Left lung (tissue), 10 donors: Measurements from ENCODE around the gene PRM1. TPM values are rescaled to one million over a fixed set of nuclear protein-coding genes. Genes with fewer than 3 reads are reported as not detected.

Source experiments
- ATAC-seq: fragments of 200-7000 bp; cut with Tn5 transposase; one replicate; pipeline ENCODE4 v1.9.1; 2020; ENCODE audit warnings: moderate library complexity
- DNase-seq, 4 donors: peaks; one replicate each; pipeline ENCODE4 v3.0.0-alpha.2; 2013 to 2020
- H3K27ac ChIP-seq, 2 donors: fragments of 200-600 bp; sonication (generic) in 1 of 2; one replicate each; pipeline versions ENCODE4 v1.5.0 to v1.8.0; 2020 to 2021
- H3K27me3 ChIP-seq, 2 donors: fragments of 200-600 bp; sonication (generic) in 1 of 2; one replicate each; pipeline versions ENCODE4 v1.5.0 to v1.8.0; 2020 to 2021
- H3K36me3 ChIP-seq, 2 donors: fragments of 200-600 bp; sonication (generic) in 1 of 2; one replicate each; pipeline versions ENCODE4 v1.5.0 to v1.8.0; 2020 to 2021
- H3K4me1 ChIP-seq, 2 donors: fragments of 200-600 bp; one replicate each; pipeline ENCODE4 v1.8.0; 2021
- H3K4me3 ChIP-seq, 2 donors: fragments of 200-600 bp; sonication (generic) in 1 of 2; one replicate each; pipeline versions ENCODE4 v1.5.0 to v1.8.0; 2020 to 2021; ENCODE audit warnings: mild to moderate bottlenecking in 1 of 2
- H3K9me3 ChIP-seq, 2 donors: fragments of 200-600 bp; sonication (generic) in 1 of 2; one replicate each; pipeline versions ENCODE4 v1.5.0 to v1.8.0; 2020 to 2021
- CTCF ChIP-seq, 2 donors: fragments of 200-600 bp; sonication (generic) in 1 of 2; IDR thresholded peaks; one replicate each; pipeline versions ENCODE4 v1.5.0 to v1.8.0; 2021; ENCODE audit warnings: antibody characterized with exemption in 2 of 2
- intact Hi-C, 2 donors: fragments of 100-400 bp; cut with DNase I; formaldehyde crosslinking; loops; one replicate each; pipeline versions ENCODE4 v1.11.2 to v1.14.2; 2022
- polyA plus RNA-seq, 6 donors: library from polyadenylated mRNA; unstranded; fragments of 120-200 nt; gene quantifications; one replicate each; pipeline ENCODE4 v1.2.1, GENCODE V29; 2013; ENCODE audit not compliant: insufficient read length in 6 of 6
- total RNA-seq, 2 donors: library from RNA; stranded (reverse); fragmentation: NEBNext Ultra II Directional; extraction: Animal tissue kit (Norgen Biotek cat#: 25700); gene quantifications; one replicate each; pipeline ENCODE4 v1.2.1, GENCODE V29; 2021
- donor health status: DM: no; HTN: yes; CAD: no.
- donor health status: DM: no; HTN: no; CAD: no.

The PRM1 gene
- total and polyA plus RNA-seq, 8 donors: 0.44 TPM; not detected in 7

GRCh38 chr16:11242658-11243057 is 38.5 kb downstream of the PRM1 start:
- DNase-seq: no peak
- ATAC-seq: no peak
- H3K4me3 ChIP-seq: no peak overlapping the region
- H3K4me1 ChIP-seq: peaks cover 0 to 14% of the 10 kb centered on the region in 2 donors
- no peaks in the 10 kb centered on the region for H3K9me3 ChIP-seq
- no peaks in the 10 kb centered on the region for H3K27me3 ChIP-seq
- no peak overlapping the region for H3K27ac ChIP-seq
- no peak for TF ChIP-seq CTCF (IDR thresholded peaks at IDR 0.05)
- intact Hi-C loops: no loop called here
- no peaks in the 10 kb centered on the region for H3K36me3 ChIP-seq

GRCh38 chr16:11241480-11242204 is 39.5 kb downstream of the PRM1 start:
- H3K27me3 ChIP-seq: no peaks in the 10 kb centered on the region
- intact Hi-C loops: no loop called here
- H3K27ac ChIP-seq: no peak overlapping the region
- H3K9me3 ChIP-seq: no peaks in the 10 kb centered on the region
- TF ChIP-seq CTCF (IDR thresholded peaks at IDR 0.05): no peak
- no peaks in the 10 kb centered on the region for H3K36me3 ChIP-seq
- no peak overlapping the region for H3K4me3 ChIP-seq
- DNase-seq (no peak), ATAC-seq (no peak)
- H3K4me1 ChIP-seq: peaks cover 0 to 22% of the 10 kb centered on the region in 2 donors

- Histone ChIP-seq H3K4me3 (no peak overlapping the region), H3K9me3 (no peaks in the 10 kb centered on the region), H3K36me3 (no peaks in the 10 kb centered on the region), H3K4me1 (peaks cover 0 to 29% of the 10 kb centered on the region in 2 donors), H3K27me3 (no peaks in the 10 kb centered on the region), H3K27ac (no peak overlapping the region)
- no peak for TF ChIP-seq CTCF (IDR thresholded peaks at IDR 0.05)
- ATAC-seq (no peak), DNase-seq (no peak)
- intact Hi-C loops: no loop called here
Measured at GRCh38 chr16:11240636-11241473, 40.3 kb downstream of the PRM1 start.

- no peak overlapping the region for H3K4me3 ChIP-seq
- no peaks in the 10 kb centered on the region for H3K9me3 ChIP-seq
- TF ChIP-seq CTCF (IDR thresholded peaks at IDR 0.05): no peak
- H3K27ac ChIP-seq: no peak overlapping the region
- ATAC-seq: no peak
- H3K27me3 ChIP-seq: no peaks in the 10 kb centered on the region
- H3K36me3 ChIP-seq: no peaks in the 10 kb centered on the region
- H3K4me1 ChIP-seq: peaks cover 0 to 38% of the 10 kb centered on the region in 2 donors
- intact Hi-C loops: no loop called here
- no peak for DNase-seq
Measured at GRCh38 chr16:11239644-11240632, 41.2 kb downstream of the PRM1 start.
